Myocyte (in vitro differentiated cells): ENCODE measurements around the gene SLC9C2. TPM values are rescaled to one million over a fixed set of nuclear protein-coding genes. Genes with fewer than 3 reads are reported as not detected.
A peak's percentile ranks its signal among the peaks of the same experiment; 100 is the strongest.
"Not testable (repeated sequence)": the region's sequence is repeated elsewhere in the genome, so short reads cannot be mapped to it uniquely, and the experiment has no call there.

ENCODE experiments used
- DNase-seq: peaks from one replicate; pipeline ENCODE4 v3.0.0-alpha.2; 2012; ENCODE audit warnings: low read depth
- total RNA-seq: library from RNA; depleted of rRNA; stranded (reverse); fragments of >200 nt; gene quantifications from 2 replicates; pipeline ENCODE4 v1.2.3, GENCODE V29; 2014

The SLC9C2 gene
- total RNA-seq, 1 donor from 2014 or later: 0.03 TPM

DNA sequence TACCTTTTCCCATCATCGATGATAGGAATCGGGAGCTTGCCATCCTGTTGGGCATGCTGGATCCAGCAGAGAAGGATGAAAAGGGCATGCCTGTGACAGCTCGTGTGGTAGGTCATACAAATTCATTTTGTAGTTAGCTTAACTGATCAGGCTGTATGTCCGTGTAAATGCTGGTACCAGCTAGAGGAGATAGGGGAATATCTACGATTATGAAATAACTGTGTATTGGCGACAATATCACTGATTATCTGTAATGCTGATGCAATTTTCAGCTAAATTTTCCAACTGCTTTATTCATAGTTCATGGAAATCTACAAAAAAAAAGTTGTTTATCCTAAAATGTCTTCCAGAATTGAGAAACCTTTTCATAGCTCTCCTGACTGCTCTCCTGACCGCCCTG lies 117.5 kb downstream of the SLC9C2 start:
- no peak for DNase-seq

DNA sequence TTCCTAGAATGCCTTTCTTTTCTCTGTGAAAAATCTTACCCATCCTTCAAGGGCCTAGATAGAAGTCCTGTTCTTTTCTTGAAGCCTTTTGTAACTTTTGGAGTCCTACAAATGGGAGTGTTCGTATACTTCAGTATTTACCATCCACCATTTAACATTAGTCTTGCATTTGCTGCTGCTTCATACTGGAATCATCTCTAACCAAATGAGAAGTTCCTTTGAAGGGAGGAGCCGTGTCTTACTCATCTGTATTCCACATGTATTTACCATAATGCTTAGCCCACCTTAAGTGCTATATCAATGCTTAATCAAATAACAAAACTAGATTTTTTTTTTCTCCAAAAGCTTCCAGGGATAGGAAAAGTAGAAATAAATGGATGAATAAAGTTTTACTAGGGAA lies 118.6 kb downstream of the SLC9C2 start:
- no peak for DNase-seq

DNA sequence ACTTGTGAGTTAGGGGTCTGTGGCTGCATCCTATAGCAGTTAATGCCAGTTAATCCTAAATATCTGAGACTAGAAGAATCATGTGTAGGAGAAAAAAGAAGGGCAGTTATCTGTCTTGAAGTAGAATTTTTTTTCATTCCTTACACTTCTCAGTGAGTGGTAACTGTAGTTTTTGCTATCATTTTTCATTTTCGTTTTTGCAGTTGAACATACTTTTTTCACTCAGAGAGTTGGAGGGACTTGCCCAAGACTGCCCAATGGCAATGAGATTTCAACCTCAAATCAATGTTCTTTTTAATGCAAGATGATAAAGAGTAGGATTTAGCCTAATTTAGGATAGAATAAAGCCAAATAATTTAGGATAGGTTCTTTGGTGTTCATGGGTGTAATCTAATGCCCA lies 120.2 kb downstream of the SLC9C2 start:
- no peak for DNase-seq

DNA sequence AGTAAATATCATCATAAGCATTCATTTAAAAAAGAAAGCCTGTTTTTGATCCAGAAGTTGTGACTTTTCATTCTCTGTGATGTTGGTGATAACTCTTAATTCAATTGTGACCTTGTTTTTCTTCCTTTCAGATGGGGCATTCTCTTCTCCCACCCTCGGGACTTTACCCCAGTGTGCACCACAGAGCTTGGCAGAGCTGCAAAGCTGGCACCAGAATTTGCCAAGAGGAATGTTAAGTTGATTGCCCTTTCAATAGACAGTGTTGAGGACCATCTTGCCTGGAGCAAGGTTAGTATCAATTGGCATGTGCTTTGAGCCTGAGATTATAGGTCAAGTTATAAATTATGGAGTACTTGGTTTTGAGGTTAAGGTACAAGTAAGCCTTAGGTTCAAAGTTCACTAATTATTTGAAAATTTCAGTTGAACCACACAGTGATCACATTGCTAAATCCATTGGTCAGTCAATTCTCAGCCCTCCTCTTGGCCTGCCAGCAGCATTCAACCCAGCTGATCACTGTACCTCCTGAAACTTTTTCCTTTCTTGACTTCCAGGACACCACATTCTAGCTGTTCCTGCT lies 121.6 kb downstream of the SLC9C2 start:
- DNase-seq: no peak

DNA sequence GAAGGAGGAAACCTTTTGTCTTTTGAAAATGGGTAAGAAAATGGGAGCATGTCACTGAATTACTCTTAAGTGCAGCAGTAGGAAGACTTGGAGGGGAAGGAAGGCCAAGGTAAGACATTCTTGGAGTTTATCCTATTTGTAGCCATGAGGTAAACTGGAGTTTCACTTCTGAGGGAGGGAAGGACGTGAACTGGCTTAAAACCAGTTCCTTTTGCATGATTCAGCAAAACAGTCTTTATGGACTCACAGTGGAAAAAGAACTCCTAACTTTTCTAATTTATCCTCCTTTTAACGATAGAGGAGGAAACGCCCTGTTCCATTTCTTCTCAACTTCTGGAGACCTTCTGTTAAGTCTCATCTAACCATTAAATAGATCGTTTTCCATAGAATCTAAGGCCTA lies 123.2 kb downstream of the SLC9C2 start:
- DNase-seq: no peak

DNA sequence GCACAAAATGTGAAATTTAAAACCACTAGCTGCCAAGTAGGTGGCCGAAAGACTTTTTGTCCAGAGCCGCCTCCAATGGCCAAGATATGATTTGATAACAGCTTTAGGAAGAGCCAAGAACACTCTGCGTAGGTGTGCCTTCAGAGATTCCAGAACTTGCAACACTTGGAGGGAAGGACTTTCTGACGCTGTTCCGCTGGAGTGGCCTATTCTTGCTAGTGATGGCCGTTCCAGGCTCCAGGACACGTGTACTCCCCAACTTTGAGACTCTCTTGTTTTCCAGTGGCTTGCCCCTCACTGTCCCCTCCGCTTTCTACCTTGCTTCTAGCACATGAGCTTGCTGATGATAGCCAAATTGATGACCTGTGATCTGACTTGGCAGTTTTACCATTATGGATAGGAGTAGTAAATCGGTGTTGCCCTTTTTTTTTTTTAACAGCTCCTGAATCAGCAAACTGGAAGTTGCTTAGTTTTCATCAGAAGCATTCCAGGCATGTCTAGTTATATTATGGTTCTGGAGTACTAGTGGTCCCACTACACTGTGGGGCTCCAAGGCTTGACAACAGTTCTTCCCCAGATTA lies 124.7 kb downstream of the SLC9C2 start:
- peak; percentile 59 for DNase-seq

DNA sequence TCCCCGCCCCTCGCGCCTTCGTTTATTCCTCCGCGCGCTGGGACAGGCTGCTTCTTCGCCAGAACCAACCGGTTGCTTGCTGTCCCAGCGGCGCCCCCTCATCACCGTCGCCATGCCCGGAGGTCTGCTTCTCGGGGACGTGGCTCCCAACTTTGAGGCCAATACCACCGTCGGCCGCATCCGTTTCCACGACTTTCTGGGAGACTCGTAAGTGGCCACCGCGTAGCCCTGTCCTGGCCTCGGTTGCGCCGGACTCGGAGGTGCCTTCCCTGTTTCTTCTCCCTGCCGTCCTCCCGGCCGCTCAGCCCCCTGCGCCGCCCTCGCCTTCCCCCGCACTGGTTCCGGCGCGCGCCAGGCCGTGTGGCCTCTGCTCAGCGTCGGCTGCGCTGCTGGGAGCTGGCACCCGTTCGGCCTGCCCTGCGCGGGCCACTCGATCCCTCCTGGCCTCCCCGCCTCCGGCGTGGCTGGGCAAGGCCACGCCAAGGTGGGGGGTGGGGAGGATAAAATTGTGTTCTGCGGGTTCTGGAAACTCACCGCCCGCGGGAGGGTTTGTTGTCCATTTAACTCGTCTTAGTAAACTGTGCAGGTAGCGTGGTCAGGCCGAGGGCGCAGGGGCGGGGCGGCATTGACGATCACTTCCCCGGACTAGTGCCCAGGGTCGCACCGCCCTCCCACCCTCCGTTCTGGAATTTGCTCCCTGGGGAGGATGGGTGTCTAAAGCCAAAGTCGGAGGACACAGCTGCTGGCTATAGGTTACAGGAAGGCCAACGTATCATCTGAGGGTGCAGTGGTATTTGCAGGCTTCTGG lies 125.4 kb downstream of the SLC9C2 start, which contains the start of gene PRDX6:
Gene PRDX6, plus strand, starts transcription at position 50 of the 808 bp plus-strand sequence. Its CDS starts 63 bp downstream, at position 113.
- DNase-seq: peak; percentile 89

DNA sequence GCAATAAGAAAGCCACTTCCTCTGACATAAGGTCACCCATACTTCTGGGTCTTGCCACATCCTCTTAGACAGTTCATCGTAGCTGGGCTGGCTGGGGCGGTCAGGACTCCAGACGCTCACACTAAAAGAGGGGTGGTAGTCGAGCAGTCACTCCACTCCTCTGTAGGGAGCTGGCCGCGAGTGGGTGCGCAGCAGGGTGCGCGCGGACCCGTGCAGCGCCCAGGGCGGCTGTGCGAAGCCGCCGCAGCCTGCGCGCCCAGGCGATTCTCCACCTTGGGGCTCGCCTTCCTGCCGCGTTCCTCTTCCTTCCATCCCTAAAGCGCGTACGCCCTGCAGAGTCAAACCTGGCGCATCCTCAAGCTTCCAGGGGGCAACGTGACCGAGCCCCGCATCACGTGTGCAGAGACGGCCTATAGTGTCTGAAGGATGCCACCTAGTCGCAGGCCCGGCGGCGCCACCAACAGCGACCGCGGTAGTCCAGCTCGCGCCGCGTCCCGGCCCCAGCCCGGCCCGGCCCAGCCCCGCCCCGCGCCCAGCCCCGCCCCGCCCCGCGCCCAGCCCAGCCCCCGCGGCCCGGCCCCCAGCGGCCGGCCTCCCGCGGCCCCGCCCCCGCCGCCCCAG lies 126.1 kb downstream of the SLC9C2 start:
- peak; percentile 93 for DNase-seq

DNA sequence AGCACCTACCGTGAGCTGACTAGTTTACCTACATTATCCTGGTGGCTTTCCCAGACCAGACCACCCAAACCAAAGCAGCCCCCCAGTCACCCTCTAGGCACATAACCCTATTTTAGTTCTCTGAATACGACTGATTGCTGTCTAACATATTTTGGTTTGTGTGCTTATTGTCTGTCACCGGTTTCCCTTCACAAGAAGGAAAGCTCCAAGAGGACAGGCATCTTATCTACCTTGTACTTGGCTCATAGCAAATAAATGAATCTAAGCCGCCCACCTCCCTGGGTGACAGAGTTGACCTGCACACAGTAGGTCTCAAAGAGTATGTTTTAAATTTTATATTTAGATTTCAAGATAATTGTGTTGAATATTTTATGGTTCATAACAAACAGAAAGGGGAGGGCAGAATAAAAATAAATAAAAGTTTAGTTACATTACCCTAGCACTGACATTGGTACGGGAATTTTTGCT lies 126.6 kb downstream of the SLC9C2 start:
- DNase-seq: no peak

DNA sequence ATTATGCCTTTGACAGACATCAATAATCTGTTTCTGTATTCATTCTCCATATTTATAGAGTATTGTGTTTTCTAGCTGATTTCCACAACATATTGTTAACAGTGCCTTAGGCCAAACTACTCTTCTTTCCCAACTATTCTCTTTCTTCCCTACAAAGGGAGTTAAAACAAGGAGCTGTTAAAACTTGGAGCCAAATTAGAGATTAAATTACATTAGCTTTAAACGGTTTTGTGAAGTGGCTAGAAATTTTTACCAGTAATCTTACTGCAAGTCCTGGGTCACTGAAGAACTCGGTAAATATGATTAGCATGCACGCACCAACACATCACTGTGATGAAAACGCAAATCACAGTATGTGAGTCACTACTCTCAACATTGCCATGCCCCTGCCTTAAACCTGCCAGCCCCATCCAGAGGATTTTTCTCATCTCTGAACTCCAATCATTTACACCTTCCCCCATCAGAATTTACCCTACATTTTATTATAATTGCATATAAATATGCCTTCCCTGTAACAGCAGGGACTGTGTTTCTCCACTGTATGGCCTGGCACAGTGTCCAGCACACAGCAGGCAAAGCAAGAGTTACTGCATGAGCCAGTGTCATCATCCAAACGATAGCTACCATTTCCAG lies 127.2 kb downstream of the SLC9C2 start:
- no peak for DNase-seq

DNA sequence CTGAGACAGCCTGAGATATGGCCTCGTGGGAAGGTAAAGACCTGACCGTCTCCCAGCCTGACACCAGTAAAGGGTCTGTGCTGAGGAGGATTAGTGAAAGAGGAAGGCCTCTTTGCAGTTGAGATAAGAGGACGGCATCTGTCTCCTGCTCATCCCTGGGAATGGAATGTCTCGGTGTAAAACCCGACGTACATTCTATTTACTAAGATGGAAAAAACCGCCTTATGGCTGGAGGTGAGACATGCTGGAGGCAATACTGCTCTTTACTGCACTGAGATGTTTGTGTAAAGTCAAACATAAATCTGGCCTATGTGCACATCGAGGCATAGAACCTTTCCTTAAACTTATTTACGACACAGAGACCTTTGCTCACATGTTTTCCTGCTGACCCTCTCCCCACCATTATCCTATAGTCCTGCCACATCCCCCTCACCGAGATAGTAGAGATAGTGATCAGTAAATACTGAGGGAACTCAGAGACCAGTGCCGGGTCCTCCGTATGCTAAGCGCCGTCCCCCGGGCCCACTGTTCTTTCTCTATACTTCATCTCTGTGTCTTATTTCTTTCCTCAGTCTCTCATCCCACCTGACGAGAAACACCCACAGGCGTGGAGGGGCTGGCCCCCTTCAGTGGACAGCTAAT lies 128.0 kb downstream of the SLC9C2 start:
- not testable (repeated sequence) for DNase-seq

DNA sequence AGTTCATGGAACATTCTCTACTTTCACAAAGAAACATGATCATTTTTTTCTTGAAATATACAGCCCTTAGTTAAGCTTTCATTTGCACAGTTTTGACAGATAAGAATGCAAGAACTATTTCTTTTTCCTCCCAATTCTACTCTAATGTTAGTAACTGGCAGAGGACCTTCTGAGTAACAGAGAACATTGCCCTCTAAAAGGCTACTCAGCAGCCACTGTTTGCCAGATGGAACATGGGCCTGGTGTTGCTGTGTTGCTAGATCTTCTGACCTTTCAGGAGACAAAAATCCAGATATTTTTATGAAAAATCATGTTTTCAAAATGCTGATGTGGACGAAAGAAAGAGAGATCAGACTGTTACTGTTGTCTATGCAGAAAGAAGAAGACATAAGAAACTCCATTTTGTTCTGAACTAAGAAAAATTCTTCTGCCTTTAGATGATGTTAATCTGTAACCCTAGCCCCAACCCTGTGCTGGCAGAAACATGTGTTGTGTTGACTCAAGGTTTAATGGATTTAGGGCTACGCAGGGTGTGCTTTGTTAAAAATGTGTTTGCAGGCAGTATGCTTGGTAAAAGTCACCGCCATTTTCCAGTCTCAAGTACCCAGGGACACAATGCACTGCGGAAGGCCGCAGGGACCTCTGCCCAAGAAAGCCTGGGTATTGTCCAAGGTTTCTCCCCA lies 128.6 kb downstream of the SLC9C2 start:
- no peak for DNase-seq

DNA sequence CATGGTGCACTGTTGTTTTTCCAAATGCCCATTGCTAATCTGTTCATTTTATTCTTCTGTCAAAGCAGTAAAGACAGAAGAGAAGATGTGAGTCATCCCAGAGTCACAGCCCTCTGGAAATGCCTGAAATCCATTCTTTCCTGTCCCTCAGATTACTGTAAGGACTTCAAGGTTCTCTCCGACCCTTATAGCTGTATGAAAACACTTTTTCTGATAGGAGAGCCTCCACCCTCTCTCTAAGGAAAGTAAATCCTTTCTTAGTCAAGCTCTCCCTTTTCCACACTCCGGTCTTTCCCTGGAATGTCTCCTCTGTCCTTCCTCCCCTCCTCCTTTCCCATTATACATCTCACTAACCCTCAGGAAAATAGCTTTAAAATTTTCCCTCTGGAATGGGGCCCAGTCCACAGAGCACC lies 129.3 kb downstream of the SLC9C2 start:
- no peak for DNase-seq

DNA sequence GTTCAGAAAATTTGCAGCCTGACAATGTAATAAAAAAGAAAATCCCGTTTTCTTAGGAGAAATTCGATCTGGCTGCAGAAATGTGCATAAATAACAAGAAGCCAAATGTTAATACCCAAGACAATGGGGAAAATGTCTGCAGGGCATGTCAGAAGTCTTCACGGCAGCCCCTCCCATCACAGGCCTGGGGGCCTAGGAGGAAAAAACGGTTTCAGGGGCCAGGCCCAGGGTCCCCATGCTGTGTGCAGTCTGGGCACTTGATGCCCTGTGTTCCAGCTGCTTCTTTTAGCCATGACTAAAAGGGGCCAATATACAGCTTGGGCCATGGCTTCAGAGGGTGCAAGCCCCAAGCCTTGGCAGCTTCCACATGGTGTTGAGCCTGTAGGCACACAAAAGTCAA lies 132.3 kb downstream of the SLC9C2 start:
- DNase-seq: no peak

DNA sequence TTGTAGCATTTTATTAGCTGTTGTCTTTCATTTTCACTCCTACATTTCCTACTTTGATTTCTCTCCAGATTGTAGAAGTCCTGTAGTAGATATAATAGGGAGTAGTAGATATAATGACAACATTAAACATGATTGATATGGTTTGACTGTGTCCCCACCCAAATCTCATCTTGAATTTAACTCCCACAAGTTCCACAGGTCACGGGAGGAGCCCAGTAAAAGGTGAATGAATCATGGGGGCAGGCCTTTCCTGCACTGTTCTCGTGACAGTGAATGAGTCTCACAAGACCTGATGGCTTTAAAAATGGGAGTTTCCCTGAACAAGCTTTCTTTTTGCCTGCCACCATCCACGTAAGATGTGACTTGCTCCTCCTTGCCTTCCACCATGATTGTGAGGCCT lies 133.2 kb downstream of the SLC9C2 start:
- DNase-seq: no peak

DNA sequence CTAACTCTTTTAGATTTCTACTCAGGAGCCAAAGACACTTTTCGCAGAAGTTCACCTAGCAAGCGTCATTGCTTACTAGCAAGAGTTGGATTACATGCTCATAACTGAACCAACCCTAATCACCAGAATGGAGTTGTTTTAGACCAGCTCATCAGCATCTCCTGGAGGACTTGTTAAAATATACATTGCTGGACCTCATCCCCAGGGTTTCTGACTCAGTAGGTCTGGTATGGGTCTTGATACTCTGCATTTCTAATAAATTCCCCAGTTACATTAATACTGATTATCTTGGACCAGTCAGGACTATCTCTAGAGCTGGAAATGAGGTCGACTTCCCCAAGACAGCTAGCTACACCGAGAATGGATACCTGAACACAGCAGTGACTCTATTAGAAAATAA lies 135.4 kb downstream of the SLC9C2 start:
- no peak for DNase-seq

DNA sequence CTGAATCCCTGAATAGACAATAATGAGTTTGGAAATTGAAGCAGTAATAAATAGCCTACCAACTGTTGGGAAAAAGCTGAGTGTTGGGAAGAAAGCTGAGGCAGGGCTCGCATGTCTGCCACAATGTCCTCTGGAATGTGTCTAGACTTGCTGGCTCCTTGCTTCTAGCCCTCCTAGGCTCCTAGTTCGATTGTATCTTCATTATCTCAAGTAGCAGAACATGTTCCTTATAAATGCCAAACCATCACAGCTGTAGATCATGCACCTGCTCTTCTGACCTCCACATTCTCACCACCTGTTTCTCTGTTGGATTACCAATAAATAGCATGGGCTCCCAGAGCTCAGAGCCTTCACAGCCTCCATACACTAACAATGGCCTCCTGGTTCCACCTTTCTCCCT lies 138.7 kb downstream of the SLC9C2 start:
- DNase-seq: peak; percentile 83

DNA sequence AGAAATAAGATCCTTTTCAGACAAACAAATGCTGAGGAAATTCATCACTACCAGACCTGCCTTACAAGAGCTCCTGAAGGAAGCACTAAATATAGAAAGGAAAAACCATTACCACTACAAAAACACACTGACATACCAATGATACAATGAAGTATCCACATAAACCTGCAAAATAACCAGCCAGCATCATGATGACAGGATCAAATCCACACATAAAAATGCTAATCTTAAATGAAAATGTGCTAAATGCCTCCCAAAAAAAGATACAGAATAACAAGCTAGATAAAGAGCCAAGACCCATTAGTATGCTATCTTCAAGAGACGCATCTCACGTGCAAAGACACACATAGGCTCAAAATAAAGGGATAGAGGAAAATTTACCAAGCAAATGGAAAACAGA lies 140.2 kb downstream of the SLC9C2 start:
- DNase-seq: not testable (repeated sequence)

DNA sequence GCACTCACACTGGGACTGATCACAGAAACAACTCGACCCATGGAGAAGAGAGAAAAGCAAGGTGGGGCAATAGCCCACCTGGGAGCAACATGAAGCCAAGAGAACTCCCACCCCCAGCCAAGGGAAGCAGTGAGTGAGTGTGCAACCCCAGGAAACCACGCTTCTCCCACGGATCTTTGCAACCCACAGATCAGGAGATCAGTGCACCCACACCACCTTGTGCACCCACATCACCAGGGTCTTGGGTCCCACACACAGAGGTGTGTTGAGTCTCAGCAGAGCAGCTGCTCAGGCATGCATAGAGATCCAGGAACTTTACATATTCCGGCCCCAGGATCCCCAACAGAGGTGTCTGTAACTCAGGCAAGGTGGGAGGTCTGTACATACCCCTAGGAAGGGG lies 143.0 kb downstream of the SLC9C2 start:
- no peak for DNase-seq

DNA sequence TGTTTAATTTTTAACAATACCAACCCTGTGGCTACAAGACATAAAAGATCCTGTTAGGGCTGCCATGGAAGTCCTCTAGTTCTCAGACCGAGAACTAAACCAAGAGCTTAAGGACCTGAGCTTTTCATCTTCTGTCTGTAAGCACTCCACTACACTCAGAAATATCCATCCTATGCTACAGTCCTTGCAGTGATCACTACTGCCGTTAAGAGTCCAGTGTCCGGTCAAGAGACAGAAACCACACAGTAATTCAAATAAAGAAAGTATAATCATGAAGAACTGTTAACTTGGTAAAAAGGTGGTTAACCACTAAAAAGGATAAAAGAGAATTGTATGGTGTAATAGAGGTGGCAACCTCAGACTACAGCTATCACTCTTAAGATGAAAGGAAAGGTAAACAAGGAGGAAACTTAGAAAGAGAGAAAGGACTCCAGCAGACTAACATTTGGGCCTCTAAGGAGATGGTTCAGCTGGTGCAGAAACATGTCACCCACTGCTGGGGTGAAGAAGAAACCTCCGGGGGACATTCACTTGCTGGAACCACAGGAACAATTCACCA lies 147.8 kb downstream of the SLC9C2 start:
- DNase-seq: no peak
